Measurements from ENCODE around the gene DTNB.

DNA sequence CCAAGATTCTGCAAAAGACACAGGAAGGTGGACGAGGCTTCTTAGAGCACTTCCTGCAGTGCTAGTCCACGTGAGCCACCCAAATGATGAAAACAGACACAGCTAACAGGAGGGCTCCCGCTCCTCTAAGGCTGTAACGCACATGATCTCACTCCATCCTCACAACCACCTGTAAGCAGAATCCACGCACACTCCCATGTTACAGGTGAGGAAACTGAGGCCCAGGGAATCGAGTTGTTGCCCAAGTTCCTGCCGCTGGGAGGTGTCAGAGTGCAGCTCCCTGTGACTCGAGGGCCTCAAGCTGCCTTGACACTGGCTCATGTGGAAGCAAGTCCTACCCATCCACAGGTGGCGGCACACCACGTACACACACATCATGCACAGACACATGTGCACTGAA lies 336.1 kb downstream of the DTNB start:
- TF ChIP-seq CTCF (conservative IDR thresholded peaks at IDR 0.05) = no peak
- TF ChIP-seq EZH2 (IDR thresholded peaks at IDR 0.05; ENCODE audit: low read depth) = no peak

All from PC-9 (cell line).